Stimulated activated CD8-positive, alpha-beta memory T cell treated with anti-CD3 and anti-CD28 coated beads, Interleukin-2, amount 100 ng/mL, for 1 hour (primary cell): ENCODE results near the gene CDC14C.

Source experiments
- DNase-seq, 2 donors: peaks; one replicate each; pipeline ENCODE4 v3.0.0-alpha.2; 2020; ENCODE audit warnings: low read depth in 2 of 2

The CDC14C gene

GRCh38 chr7:48976253-48976652 lies 51.9 kb downstream of the CDC14C start:
- DNase-seq, result no peak

GRCh38 chr7:48976850-48977249 lies 52.5 kb downstream of the CDC14C start:
- DNase-seq, result no peak
